Mesothelial cell of epicardium (in vitro differentiated cells): Measurements from ENCODE around the gene DYNLL2. TPM values are rescaled to one million over a fixed set of nuclear protein-coding genes. Genes with fewer than 3 reads are reported as not detected.
"Not testable (repeated sequence)": the region's sequence is repeated elsewhere in the genome, so short reads cannot be mapped to it uniquely, and the experiment has no call there.

Experiments used
- DNase-seq, 2 experiments: peaks; one replicate each; pipeline ENCODE4 v3.0.0; 2021; ENCODE audit warnings: low spot score in 2 of 2; ENCODE audit not compliant: unreplicated experiment in 2 of 2
- H3K27ac Mint-ChIP-seq: 2 replicates; pipeline ENCODE4 v1.8.0; 2021; ENCODE audit warnings: mixed read lengths
- H3K27me3 Mint-ChIP-seq: 2 replicates; pipeline ENCODE4 v1.8.0; 2021; ENCODE audit warnings: low read depth, mixed read lengths
- H3K36me3 Mint-ChIP-seq: 2 replicates; pipeline ENCODE4 v1.8.0; 2021; ENCODE audit warnings: mixed read lengths
- H3K4me1 Mint-ChIP-seq: 2 replicates; pipeline ENCODE4 v1.8.0; 2021; ENCODE audit warnings: mixed read lengths
- H3K4me3 Mint-ChIP-seq: 2 replicates; pipeline ENCODE4 v1.8.0; 2021; ENCODE audit warnings: mild to moderate bottlenecking, moderate library complexity, mixed read lengths
- H3K9me3 Mint-ChIP-seq: 2 replicates; pipeline ENCODE4 v1.8.0; 2021; ENCODE audit warnings: mixed read lengths
- total RNA-seq: library from RNA; stranded (reverse); gene quantifications from 3 replicates; pipeline ENCODE4 v1.2.1, GENCODE V29; 2021
- TF ChIP-seq, protein P1 (sequence below): fragments of 200-600 bp; sonication (generic); IDR thresholded peaks from one replicate; pipeline ENCODE4 v1.5.0; 2021; ENCODE audit warnings: antibody characterized with exemption; ENCODE audit not compliant: unreplicated experiment

The DYNLL2 gene
- 43.3 to 44.3 TPM (median 43.5 TPM) in 3 replicates for total RNA-seq

DNA sequence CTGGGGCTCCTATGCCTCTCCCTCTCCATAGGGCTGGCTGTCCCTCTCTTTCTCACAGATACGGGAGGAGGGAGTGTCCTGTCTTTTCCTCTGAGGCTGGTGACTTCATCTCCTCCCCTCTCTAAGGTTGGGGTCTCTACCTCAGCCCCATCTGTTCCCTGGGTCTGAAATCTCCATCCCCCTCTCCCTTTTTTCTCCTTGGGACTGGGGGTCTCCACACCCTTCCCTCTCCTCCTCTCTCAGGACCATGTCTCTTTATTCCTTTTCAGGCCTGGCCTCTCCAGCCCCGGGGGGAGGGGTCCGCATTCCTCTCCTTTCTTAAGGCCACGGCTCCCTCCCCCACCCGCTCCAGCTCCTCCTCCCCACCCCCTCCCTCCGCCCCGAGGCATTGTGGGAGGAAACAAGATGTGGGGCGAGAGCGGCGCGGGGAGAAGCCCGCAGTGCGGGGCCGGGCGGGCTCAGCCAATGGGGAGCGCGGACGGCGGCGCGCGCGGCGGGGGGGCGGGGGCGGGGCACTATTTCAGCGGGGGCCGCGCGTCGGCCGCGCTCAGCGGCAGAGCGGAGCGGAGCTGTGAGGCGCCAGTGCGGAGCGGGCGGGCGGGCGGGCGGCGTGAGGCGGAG, at the start of gene DYNLL2:
Gene DYNLL2, plus strand, starts transcription at position 550 of the 621 bp plus-strand sequence. CDS start 3,672 bp downstream, outside the sequence.
- Mint-ChIP-seq H3K9me3 (no peaks in the 10 kb centered on the region), H3K27me3 (peaks cover 16% of the 10 kb centered on the region), H3K4me1 (peaks cover 47% of the 10 kb centered on the region), H3K27ac (peak within 1 kb of the TSS; percentile 98), H3K4me3 (peak within 1 kb of the TSS; percentile 86), H3K36me3 (peaks cover 12% of the 10 kb centered on the region)
- DNase-seq = peak; percentile 91 to 96
- TF ChIP-seq, protein P1, sequence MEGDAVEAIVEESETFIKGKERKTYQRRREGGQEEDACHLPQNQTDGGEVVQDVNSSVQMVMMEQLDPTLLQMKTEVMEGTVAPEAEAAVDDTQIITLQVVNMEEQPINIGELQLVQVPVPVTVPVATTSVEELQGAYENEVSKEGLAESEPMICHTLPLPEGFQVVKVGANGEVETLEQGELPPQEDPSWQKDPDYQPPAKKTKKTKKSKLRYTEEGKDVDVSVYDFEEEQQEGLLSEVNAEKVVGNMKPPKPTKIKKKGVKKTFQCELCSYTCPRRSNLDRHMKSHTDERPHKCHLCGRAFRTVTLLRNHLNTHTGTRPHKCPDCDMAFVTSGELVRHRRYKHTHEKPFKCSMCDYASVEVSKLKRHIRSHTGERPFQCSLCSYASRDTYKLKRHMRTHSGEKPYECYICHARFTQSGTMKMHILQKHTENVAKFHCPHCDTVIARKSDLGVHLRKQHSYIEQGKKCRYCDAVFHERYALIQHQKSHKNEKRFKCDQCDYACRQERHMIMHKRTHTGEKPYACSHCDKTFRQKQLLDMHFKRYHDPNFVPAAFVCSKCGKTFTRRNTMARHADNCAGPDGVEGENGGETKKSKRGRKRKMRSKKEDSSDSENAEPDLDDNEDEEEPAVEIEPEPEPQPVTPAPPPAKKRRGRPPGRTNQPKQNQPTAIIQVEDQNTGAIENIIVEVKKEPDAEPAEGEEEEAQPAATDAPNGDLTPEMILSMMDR = no peak

DNA sequence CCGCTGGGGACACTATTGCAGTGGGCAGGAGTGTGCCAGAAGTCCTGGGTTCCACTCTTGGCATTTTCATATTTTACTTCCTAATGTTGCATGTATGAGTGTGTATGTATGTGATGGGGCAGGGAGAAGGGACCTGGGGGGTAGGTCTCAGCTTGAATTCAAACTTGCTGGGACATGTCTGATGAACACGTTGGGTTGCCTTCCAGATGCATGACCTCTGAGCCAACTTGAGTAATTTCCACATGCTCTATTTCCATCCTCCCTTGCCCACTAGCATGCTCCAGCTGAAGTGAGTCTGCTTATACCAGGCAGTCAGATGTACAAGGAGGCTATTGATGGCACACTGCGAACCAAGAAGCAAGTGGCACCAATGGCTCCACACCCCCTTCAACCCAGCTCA, 43.2 kb upstream of the DYNLL2 start:
- Mint-ChIP-seq H3K27me3 (peaks cover 26% of the 10 kb centered on the region), H3K4me3 (no peak overlapping the region), H3K27ac (no peak overlapping the region), H3K4me1 (no peaks in the 10 kb centered on the region), H3K36me3 (no peaks in the 10 kb centered on the region), H3K9me3 (peaks cover 8% of the 10 kb centered on the region)
- TF ChIP-seq, protein P1 = no peak
- DNase-seq = no peak

DNA sequence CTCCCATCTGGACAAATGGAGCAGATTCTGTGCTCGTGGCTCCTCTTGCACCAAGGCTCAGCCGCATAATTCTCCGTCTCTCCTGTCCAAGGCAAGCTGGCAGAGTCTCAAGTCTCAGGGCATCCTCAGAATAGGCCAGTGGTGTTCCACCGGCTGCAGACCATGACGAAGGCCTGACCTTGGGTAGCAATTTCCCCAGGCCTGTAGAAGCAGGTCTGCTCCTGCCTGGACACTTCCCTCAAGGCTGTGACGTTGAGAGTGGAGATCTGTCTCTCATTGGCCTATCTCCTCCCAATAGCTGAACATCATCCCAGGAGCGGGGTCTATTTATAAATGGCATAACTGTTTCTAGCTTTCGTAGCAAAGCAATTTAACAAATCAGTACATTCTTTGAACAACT, 42.8 kb upstream of the DYNLL2 start:
- DNase-seq = no peak
- H3K27ac Mint-ChIP-seq = no peak overlapping the region
- H3K4me3 Mint-ChIP-seq = no peak overlapping the region
- no peaks in the 10 kb centered on the region for H3K4me1 Mint-ChIP-seq
- no peaks in the 10 kb centered on the region for H3K36me3 Mint-ChIP-seq
- TF ChIP-seq, protein P1 = no peak
- H3K9me3 Mint-ChIP-seq = peaks cover 8% of the 10 kb centered on the region
- peaks cover 26% of the 10 kb centered on the region for H3K27me3 Mint-ChIP-seq

DNA sequence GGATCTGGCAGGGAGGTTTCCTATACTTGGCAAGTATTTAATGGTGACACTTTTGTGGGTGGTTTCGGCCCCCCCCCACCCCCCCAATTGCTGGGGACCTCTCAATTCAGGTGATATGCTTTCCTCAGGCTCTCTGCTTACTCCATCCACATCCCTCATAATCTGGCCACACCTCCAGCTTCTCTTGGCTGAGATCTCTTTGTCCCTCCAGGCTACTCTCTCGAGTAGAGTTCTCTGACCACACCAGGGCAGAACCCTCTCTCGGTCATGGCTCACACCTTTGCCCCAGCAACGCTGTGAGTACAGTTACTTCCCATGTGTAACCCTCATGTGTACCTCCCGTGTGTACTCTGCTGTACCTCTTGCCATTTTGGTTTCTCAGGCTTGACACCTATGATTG, 42.1 kb upstream of the DYNLL2 start:
- TF ChIP-seq, protein P1 = no peak
- no peak overlapping the region for H3K4me3 Mint-ChIP-seq
- peaks cover 28% of the 10 kb centered on the region for H3K27me3 Mint-ChIP-seq
- H3K4me1 Mint-ChIP-seq = no peaks in the 10 kb centered on the region
- H3K36me3 Mint-ChIP-seq = no peaks in the 10 kb centered on the region
- DNase-seq = no peak
- peaks cover 8% of the 10 kb centered on the region for H3K9me3 Mint-ChIP-seq
- H3K27ac Mint-ChIP-seq = no peak overlapping the region

DNA sequence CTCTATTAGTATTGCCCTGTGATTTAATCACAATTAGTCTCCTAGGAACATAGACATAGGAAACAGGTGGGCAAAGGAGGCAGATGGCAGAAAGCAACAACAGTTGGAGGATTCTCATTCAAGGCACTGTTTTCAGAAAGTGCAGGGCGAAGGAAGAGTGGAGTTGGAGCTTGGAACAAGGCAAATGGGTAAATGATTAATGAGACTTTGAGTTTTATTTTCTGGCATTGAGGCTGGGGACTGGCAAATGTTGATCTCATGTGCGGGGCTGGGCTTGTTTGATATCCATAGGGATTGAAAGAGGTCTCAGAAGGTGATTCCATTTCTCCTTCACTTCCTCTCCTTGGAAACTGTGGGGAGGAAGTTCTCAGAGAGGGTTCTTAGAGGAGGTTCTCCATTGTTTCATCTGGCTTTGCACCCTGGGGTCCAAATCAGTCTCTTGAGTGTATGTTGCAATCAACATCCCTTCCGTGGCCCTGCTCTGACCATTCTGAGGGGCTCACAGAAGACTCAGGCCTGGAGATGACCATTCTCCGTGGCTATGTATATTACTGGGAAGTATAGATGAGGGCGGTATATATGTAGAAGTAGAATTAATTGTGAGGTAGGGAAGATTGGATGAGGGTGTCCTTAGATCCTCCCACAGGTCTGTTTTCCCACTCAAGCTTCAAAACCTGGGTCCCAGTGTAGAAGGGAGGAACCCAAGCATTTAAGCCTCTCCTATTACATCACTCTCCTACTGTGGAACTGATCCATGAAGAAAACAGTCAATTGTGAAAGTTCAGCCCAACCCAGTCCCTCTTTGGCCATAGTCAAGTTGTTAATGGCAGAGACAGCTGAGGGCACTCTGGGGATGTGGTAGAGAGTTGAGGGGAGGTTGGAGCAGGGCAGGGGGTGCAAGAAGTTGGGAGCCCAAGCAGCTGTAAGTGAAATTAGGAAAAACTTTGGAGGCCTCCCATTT, 39.7 kb upstream of the DYNLL2 start:
- peaks cover 9% of the 10 kb centered on the region for H3K4me1 Mint-ChIP-seq
- H3K4me3 Mint-ChIP-seq = no peak overlapping the region
- TF ChIP-seq, protein P1 = no peak
- H3K27ac Mint-ChIP-seq = no peak overlapping the region
- no peaks in the 10 kb centered on the region for H3K36me3 Mint-ChIP-seq
- no peak for DNase-seq
- H3K27me3 Mint-ChIP-seq = peaks cover 30% of the 10 kb centered on the region
- H3K9me3 Mint-ChIP-seq = peaks cover 8% of the 10 kb centered on the region

DNA sequence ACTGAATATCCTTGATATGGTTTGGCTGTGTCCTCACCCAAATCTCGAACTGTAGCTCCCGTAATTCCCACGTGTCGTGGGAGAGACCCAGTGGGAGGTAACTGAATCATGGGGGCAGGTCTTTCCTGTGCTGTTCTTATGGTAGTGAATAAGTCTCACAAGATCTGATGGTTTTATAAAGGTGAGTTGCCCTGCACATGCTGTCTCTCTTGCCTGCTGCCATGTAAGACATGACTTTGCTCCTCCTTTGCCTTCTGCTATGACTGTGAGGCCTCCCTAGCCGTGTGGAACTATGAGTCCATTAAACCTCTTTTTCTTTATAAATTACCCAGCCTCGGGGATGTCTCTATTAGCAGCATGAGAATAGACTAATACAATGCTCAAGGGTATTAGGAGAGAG, 39.0 kb upstream of the DYNLL2 start:
- not testable (repeated sequence) for H3K36me3 Mint-ChIP-seq, H3K4me3 Mint-ChIP-seq, DNase-seq, H3K27ac Mint-ChIP-seq, H3K4me1 Mint-ChIP-seq, H3K9me3 Mint-ChIP-seq
- peaks cover 30% of the 10 kb centered on the region for H3K27me3 Mint-ChIP-seq
